HG03457 (cell line): Measurements from ENCODE around the gene OR10H5.
"Not testable (repeated sequence)": the region's sequence is repeated elsewhere in the genome, so short reads cannot be mapped to it uniquely, and the experiment has no call there.

ENCODE experiments used
- ATAC-seq: cut with Tn5 transposase; IDR thresholded peaks from one replicate; pipeline ENCODE4 v1.9.1; 2021; ENCODE audit warnings: moderate number of reproducible peaks; ENCODE audit not compliant: unreplicated experiment

The OR10H5 gene

GRCh38 chr19:15787611-15788155 is at the start of gene OR10H5:
Gene OR10H5, plus strand, starts transcription at chr19:15787661. Its CDS starts 6,388 bp downstream, at chr19:15794049.
- no peak for ATAC-seq

- ATAC-seq = no peak
These were observed 49.7 kb upstream of the OR10H5 start, which contains the start of gene OR10H3 for GRCh38 chr19:15737722-15738121. Gene OR10H3, plus strand, starts transcription at chr19:15737985. Its CDS starts 3,408 bp downstream, at chr19:15741393.

- ATAC-seq = no peak
These were observed 46.7 kb upstream of the OR10H5 start for GRCh38 chr19:15740785-15741184.

- ATAC-seq = no peak
These were observed 39.2 kb upstream of the OR10H5 start for GRCh38 chr19:15748239-15748638.

- no peak for ATAC-seq
These were observed 29.1 kb upstream of the OR10H5 start for GRCh38 chr19:15758379-15758778.

GRCh38 chr19:15759962-15760565 is 27.4 kb upstream of the OR10H5 start:
- no peak for ATAC-seq

- no peak for ATAC-seq
These were observed 17.9 kb upstream of the OR10H5 start for GRCh38 chr19:15769586-15769985.

- ATAC-seq = not testable (repeated sequence)
These were observed 13.3 kb upstream of the OR10H5 start for GRCh38 chr19:15774159-15774558.

GRCh38 chr19:15775249-15775648 is 12.2 kb upstream of the OR10H5 start:
- no peak for ATAC-seq

- ATAC-seq = no peak
These were observed 11.2 kb upstream of the OR10H5 start for GRCh38 chr19:15776264-15776663.

- no peak for ATAC-seq
These were observed 10.2 kb upstream of the OR10H5 start for GRCh38 chr19:15776991-15777970.

GRCh38 chr19:15779756-15780476 is 7.5 kb upstream of the OR10H5 start:
- no peak for ATAC-seq

GRCh38 chr19:15780610-15781418 is 6.6 kb upstream of the OR10H5 start:
- no peak for ATAC-seq

GRCh38 chr19:15781661-15782060 is 5.8 kb upstream of the OR10H5 start:
- no peak for ATAC-seq

GRCh38 chr19:15782211-15782610 is 5.2 kb upstream of the OR10H5 start:
- no peak for ATAC-seq

- not testable (repeated sequence) for ATAC-seq
These were observed 4.6 kb upstream of the OR10H5 start for GRCh38 chr19:15782896-15783295.

- no peak for ATAC-seq
These were observed 1.3 kb downstream of the OR10H5 start for GRCh38 chr19:15788594-15789270.

- no peak for ATAC-seq
These were observed 2.6 kb downstream of the OR10H5 start for GRCh38 chr19:15790096-15790495.

- not testable (repeated sequence) for ATAC-seq
These were observed 6.8 kb downstream of the OR10H5 start for GRCh38 chr19:15794279-15794678.

GRCh38 chr19:15810335-15810734 is 22.9 kb downstream of the OR10H5 start:
- no peak for ATAC-seq
